Dermis blood vessel endothelial cell (primary cell): Measurements from ENCODE around the gene HNRNPL. TPM values are rescaled to one million over a fixed set of nuclear protein-coding genes. Genes with fewer than 3 reads are reported as not detected.
"Not testable (repeated sequence)": the region's sequence is repeated elsewhere in the genome, so short reads cannot be mapped to it uniquely, and the experiment has no call there.

Experiments used
- DNase-seq: peaks from one replicate; pipeline ENCODE4 v3.0.0; 2010
- total RNA-seq: library from RNA; depleted of rRNA; stranded (reverse); fragments of >200 nt; gene quantifications from 2 replicates; pipeline ENCODE4 v1.2.3, GENCODE V29; 2014

The HNRNPL gene
- total RNA-seq, 1 donor from 2014 or later, result 293 TPM

GRCh38 chr19:38825936-38826335 is 23.9 kb downstream of the HNRNPL start:
- DNase-seq, result not testable (repeated sequence)

- not testable (repeated sequence) for DNase-seq
These were observed 28.5 kb downstream of the HNRNPL start for GRCh38 chr19:38821230-38821825.

- no peak for DNase-seq
These were observed 30.4 kb downstream of the HNRNPL start for GRCh38 chr19:38819231-38819920.

- no peak for DNase-seq
These were observed 32.7 kb downstream of the HNRNPL start for GRCh38 chr19:38817081-38817480.

- DNase-seq, result no peak
These were observed 33.5 kb downstream of the HNRNPL start for GRCh38 chr19:38816131-38816750.

GRCh38 chr19:38815059-38816001 is 34.5 kb downstream of the HNRNPL start:
- DNase-seq, result no peak

- DNase-seq, result not testable (repeated sequence)
These were observed 35.9 kb downstream of the HNRNPL start for GRCh38 chr19:38813932-38814331.

GRCh38 chr19:38813323-38813722 is 36.5 kb downstream of the HNRNPL start:
- DNase-seq, result no peak

- no peak for DNase-seq
These were observed 36.9 kb downstream of the HNRNPL start, which contains the start of gene LGALS4 for GRCh38 chr19:38812841-38813320. Gene LGALS4 (minus strand): TSS chr19:38812945. CDS start chr19:38812886, 59 bp downstream.

GRCh38 chr19:38812009-38812840 is 37.6 kb downstream of the HNRNPL start:
- DNase-seq, result no peak

GRCh38 chr19:38809592-38810252 is 40.1 kb downstream of the HNRNPL start:
- DNase-seq, result no peak

GRCh38 chr19:38808741-38809140 is 41.0 kb downstream of the HNRNPL start:
- no peak for DNase-seq

- DNase-seq, result not testable (repeated sequence)
These were observed 42.2 kb downstream of the HNRNPL start for GRCh38 chr19:38807374-38808098.

GRCh38 chr19:38806371-38806770 is 43.4 kb downstream of the HNRNPL start:
- no peak for DNase-seq

- peak; percentile 56 for DNase-seq
These were observed 44.6 kb downstream of the HNRNPL start for GRCh38 chr19:38805180-38805579.

- no peak for DNase-seq
These were observed 46.2 kb downstream of the HNRNPL start for GRCh38 chr19:38803543-38803942.

- DNase-seq, result no peak
These were observed 48.3 kb downstream of the HNRNPL start for GRCh38 chr19:38801359-38802095.

GRCh38 chr19:38800577-38801347 is 49.0 kb downstream of the HNRNPL start:
- DNase-seq, result no peak

GRCh38 chr19:38799104-38799503 is 50.7 kb downstream of the HNRNPL start:
- DNase-seq, result no peak
